ENCODE data around the gene ACP7.

ACP7 gene

DNA sequence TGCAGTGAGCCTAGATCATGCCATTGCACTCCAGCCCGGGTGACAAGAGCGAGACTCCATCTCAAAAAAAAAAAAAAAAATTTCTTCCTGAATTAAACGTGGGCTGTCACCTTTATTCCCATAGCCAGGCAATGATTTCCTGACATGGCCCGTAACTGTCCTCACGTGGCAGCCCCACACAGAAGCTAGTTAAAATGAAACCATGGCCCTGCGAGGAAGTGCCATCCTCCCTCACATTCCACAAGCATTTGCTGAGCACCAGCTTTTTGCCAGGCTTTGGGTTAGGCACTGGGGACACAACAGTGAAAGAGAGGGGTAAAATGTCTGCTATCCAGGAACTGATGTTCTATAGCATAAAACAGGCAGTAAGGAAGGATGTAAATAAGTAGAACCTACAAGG, 38.7 kb upstream of the ACP7 start:
- no peak overlapping the region for H4K91ac ChIP-seq (ENCODE audit: low read depth, low read length)
- H3K14ac ChIP-seq (ENCODE audit: low read length): no peak overlapping the region
- no peak overlapping the region for H3K4me2 ChIP-seq (ENCODE audit: low read length)
- no peak overlapping the region for H2BK12ac ChIP-seq (ENCODE audit: low read length)
- H3K79me1 ChIP-seq (ENCODE audit: low read length): no peaks in the 10 kb centered on the region
- no peak overlapping the region for H2BK5ac ChIP-seq (ENCODE audit: low read depth, low read length, poor library complexity)
- no peak overlapping the region for H3K4ac ChIP-seq (ENCODE audit: low read depth, low read length)
- H3K36me3 ChIP-seq (ENCODE audit: control insufficient read depth in 1 of 2, insufficient read depth in 2 of 2, low read length in 2 of 2): no peaks in the 10 kb centered on the region
- H3K9me3 ChIP-seq (ENCODE audit: insufficient read depth, low read depth, low read length): peaks cover 9% of the 10 kb centered on the region
- no peak overlapping the region for H2AK5ac ChIP-seq (ENCODE audit: low read length)
- no peaks in the 10 kb centered on the region for H3K27me3 ChIP-seq (ENCODE audit: insufficient read depth, low read length)
- H3K18ac ChIP-seq (ENCODE audit: low read length): no peak overlapping the region
- no peak overlapping the region for H3K23ac ChIP-seq (ENCODE audit: low read length)
- no CpG with 5 or more reads among the region's 6 CpGs for WGBS (ENCODE audit: extremely low coverage, insufficient coverage, insufficient read length)
- no peak overlapping the region for H2BK120ac ChIP-seq (ENCODE audit: insufficient read depth, low read length, poor library complexity)
- peaks cover 0 to 2% of the 10 kb centered on the region in 2 experiments for H3K4me1 ChIP-seq (ENCODE audit: control insufficient read depth in 1 of 2, insufficient read depth in 2 of 2, low read length in 2 of 2)
- H4K8ac ChIP-seq (ENCODE audit: low read depth, low read length): no peak overlapping the region
- no peak overlapping the region for H4K12ac ChIP-seq (ENCODE audit: low read depth, low read length)
- no peak overlapping the region for H3K27ac ChIP-seq (ENCODE audit: low read depth, low read length)
- H2AFZ ChIP-seq (ENCODE audit: insufficient read depth, low read length, poor library complexity): no peak overlapping the region
- DNase-seq: no peak
- no peak overlapping the region for H3K9ac ChIP-seq (ENCODE audit: low read length)
- H3K79me2 ChIP-seq (ENCODE audit: control insufficient read depth, insufficient read depth, low read length, poor library complexity): no peaks in the 10 kb centered on the region
- no peak overlapping the region for H3K4me3 ChIP-seq (ENCODE audit: low read depth, low read length)

DNA sequence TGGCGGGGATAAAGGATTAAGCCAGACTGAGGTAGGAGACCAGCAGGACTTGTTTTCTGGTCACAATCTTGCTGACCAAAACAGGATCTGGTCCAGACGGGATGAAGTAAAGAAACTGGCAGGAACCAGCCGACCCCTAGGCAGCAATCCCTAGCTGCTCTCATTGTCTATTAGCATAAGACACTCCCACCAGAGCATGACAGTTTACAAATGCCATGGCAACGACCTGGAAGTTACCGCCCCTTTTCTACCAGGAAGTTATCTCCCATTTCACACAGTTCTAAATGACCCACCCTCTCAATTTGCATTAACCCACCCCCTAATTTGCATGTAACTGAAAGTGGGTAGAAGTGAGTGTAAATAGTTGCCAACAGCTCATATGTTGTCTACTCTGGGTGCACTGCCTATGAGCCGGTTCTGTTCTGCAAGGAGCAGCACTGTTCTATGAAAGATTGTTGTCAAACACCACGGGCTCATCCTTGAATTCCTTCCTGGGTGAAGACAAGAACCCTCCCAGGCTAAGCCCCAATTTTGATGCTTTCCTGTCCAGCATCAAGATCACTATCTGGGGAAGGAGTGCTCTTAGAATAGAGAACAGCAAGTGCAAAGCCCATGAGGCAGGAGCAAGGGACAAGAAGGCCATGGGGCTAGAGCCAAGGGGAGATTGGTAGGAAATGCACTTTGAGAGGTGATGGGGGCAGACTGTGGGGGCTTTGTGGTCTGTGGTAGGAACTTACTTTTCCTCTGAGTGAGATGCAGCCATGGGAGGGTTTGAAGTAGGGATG, 37.9 kb upstream of the ACP7 start:
- Histone ChIP-seq H3K4me1 (ENCODE audit: control insufficient read depth in 1 of 2, insufficient read depth in 2 of 2, low read length in 2 of 2) (peaks cover 0 to 2% of the 10 kb centered on the region in 2 experiments), H3K9ac (ENCODE audit: low read length) (no peak overlapping the region), H3K18ac (ENCODE audit: low read length) (no peak overlapping the region), H2AK5ac (ENCODE audit: low read length) (no peak overlapping the region), H3K36me3 (ENCODE audit: control insufficient read depth in 1 of 2, insufficient read depth in 2 of 2, low read length in 2 of 2) (no peaks in the 10 kb centered on the region), H2BK12ac (ENCODE audit: low read length) (no peak overlapping the region), H3K27me3 (ENCODE audit: insufficient read depth, low read length) (no peaks in the 10 kb centered on the region), H4K8ac (ENCODE audit: low read depth, low read length) (no peak overlapping the region), H2BK120ac (ENCODE audit: insufficient read depth, low read length, poor library complexity) (no peak overlapping the region), H3K4me2 (ENCODE audit: low read length) (no peak overlapping the region), H3K27ac (ENCODE audit: low read depth, low read length) (no peak overlapping the region), H4K12ac (ENCODE audit: low read depth, low read length) (no peak overlapping the region), H3K4me3 (ENCODE audit: low read depth, low read length) (no peak overlapping the region), H2AFZ (ENCODE audit: insufficient read depth, low read length, poor library complexity) (no peak overlapping the region), H2BK5ac (ENCODE audit: low read depth, low read length, poor library complexity) (no peak overlapping the region), H3K9me3 (ENCODE audit: insufficient read depth, low read depth, low read length) (peaks cover 9% of the 10 kb centered on the region), H3K79me1 (ENCODE audit: low read length) (no peaks in the 10 kb centered on the region), H3K79me2 (ENCODE audit: control insufficient read depth, insufficient read depth, low read length, poor library complexity) (no peaks in the 10 kb centered on the region), H3K4ac (ENCODE audit: low read depth, low read length) (no peak overlapping the region), H4K91ac (ENCODE audit: low read depth, low read length) (no peak overlapping the region), H3K14ac (ENCODE audit: low read length) (no peak overlapping the region), H3K23ac (ENCODE audit: low read length) (no peak overlapping the region)
- DNase-seq: no peak
- no CpG with 5 or more reads among the region's 7 CpGs for WGBS (ENCODE audit: extremely low coverage, insufficient coverage, insufficient read length)

DNA sequence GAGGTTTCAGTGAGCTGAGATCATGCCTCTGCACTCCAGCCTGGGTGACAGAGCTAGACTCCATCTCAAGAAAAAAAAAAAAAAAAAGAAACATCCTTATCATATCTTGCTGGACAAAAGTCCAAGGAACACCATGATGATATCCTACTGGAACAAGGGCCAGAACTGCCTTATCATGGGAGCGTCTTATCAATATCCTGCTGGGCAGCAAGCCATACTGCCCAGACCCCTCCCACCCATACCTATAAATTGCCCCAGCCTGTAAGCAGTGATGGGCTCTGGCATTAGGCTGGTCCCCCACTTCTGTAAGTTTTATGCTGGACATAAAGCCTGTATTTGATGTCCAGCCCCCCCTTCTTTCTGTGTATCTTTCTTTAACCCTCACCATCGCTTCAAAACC, 37.1 kb upstream of the ACP7 start:
- H3K4me3 ChIP-seq (ENCODE audit: low read depth, low read length): no peak overlapping the region
- no peak overlapping the region for H2BK5ac ChIP-seq (ENCODE audit: low read depth, low read length, poor library complexity)
- no peaks in the 10 kb centered on the region for H3K79me2 ChIP-seq (ENCODE audit: control insufficient read depth, insufficient read depth, low read length, poor library complexity)
- no peak overlapping the region for H2BK120ac ChIP-seq (ENCODE audit: insufficient read depth, low read length, poor library complexity)
- DNase-seq: no peak
- no peak overlapping the region for H3K14ac ChIP-seq (ENCODE audit: low read length)
- peaks cover 9% of the 10 kb centered on the region for H3K9me3 ChIP-seq (ENCODE audit: insufficient read depth, low read depth, low read length)
- H3K4ac ChIP-seq (ENCODE audit: low read depth, low read length): no peak overlapping the region
- H3K36me3 ChIP-seq (ENCODE audit: control insufficient read depth in 1 of 2, insufficient read depth in 2 of 2, low read length in 2 of 2): no peaks in the 10 kb centered on the region
- no peak overlapping the region for H3K27ac ChIP-seq (ENCODE audit: low read depth, low read length)
- H3K4me1 ChIP-seq (ENCODE audit: control insufficient read depth in 1 of 2, insufficient read depth in 2 of 2, low read length in 2 of 2): peaks cover 0 to 2% of the 10 kb centered on the region in 2 experiments
- WGBS (ENCODE audit: extremely low coverage, insufficient coverage, insufficient read length): no CpG with 5 or more reads among the region's 2 CpGs
- H3K4me2 ChIP-seq (ENCODE audit: low read length): no peak overlapping the region
- H3K27me3 ChIP-seq (ENCODE audit: insufficient read depth, low read length): no peaks in the 10 kb centered on the region
- H2AK5ac ChIP-seq (ENCODE audit: low read length): no peak overlapping the region
- no peak overlapping the region for H4K12ac ChIP-seq (ENCODE audit: low read depth, low read length)
- no peak overlapping the region for H3K9ac ChIP-seq (ENCODE audit: low read length)
- no peak overlapping the region for H2AFZ ChIP-seq (ENCODE audit: insufficient read depth, low read length, poor library complexity)
- no peak overlapping the region for H2BK12ac ChIP-seq (ENCODE audit: low read length)
- H4K91ac ChIP-seq (ENCODE audit: low read depth, low read length): no peak overlapping the region
- no peak overlapping the region for H4K8ac ChIP-seq (ENCODE audit: low read depth, low read length)
- H3K18ac ChIP-seq (ENCODE audit: low read length): no peak overlapping the region
- no peak overlapping the region for H3K23ac ChIP-seq (ENCODE audit: low read length)
- no peaks in the 10 kb centered on the region for H3K79me1 ChIP-seq (ENCODE audit: low read length)

DNA sequence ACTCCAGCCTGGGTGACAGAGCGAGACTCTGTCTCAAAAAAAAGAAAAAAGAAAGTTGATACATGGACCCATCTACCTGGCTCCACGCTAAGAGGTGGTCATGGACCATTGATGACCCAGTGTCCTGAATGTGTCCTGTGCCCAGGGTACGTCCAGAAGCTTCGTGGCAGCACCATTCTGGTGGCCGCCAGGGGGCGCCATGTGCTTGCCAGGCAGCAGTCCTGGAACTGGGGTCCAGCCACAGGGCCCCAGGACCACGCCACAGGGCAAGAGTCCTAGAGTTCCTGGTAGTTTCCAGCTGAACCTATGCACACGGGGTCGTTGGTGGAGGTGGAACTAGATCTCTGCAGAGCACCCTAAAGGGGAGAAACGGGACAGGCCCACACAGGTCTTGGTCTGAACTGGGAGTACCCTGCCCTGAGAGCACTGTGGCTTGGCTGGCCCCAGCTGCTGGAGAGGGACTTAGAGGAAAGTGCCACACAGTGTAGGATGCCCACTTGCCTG, 31.9 kb upstream of the ACP7 start:
- H3K27ac ChIP-seq (ENCODE audit: low read depth, low read length): no peak overlapping the region
- H3K36me3 ChIP-seq (ENCODE audit: control insufficient read depth in 1 of 2, insufficient read depth in 2 of 2, low read length in 2 of 2): no peaks in the 10 kb centered on the region
- no peak overlapping the region for H2AFZ ChIP-seq (ENCODE audit: insufficient read depth, low read length, poor library complexity)
- no peak overlapping the region for H4K8ac ChIP-seq (ENCODE audit: low read depth, low read length)
- no peaks in the 10 kb centered on the region for H3K79me2 ChIP-seq (ENCODE audit: control insufficient read depth, insufficient read depth, low read length, poor library complexity)
- no peak overlapping the region for H2BK12ac ChIP-seq (ENCODE audit: low read length)
- no peak overlapping the region for H2BK5ac ChIP-seq (ENCODE audit: low read depth, low read length, poor library complexity)
- H4K12ac ChIP-seq (ENCODE audit: low read depth, low read length): no peak overlapping the region
- H3K9ac ChIP-seq (ENCODE audit: low read length): no peak overlapping the region
- H4K91ac ChIP-seq (ENCODE audit: low read depth, low read length): no peak overlapping the region
- DNase-seq: peak; percentile 31 to 66
- no peak overlapping the region for H2AK5ac ChIP-seq (ENCODE audit: low read length)
- WGBS (ENCODE audit: extremely low coverage, insufficient coverage, insufficient read length): no CpG with 5 or more reads among the region's 10 CpGs
- H3K4me2 ChIP-seq (ENCODE audit: low read length): no peak overlapping the region
- no peak overlapping the region for H3K14ac ChIP-seq (ENCODE audit: low read length)
- H3K4ac ChIP-seq (ENCODE audit: low read depth, low read length): no peak overlapping the region
- H3K79me1 ChIP-seq (ENCODE audit: low read length): no peaks in the 10 kb centered on the region
- H3K27me3 ChIP-seq (ENCODE audit: insufficient read depth, low read length): no peaks in the 10 kb centered on the region
- H3K4me3 ChIP-seq (ENCODE audit: low read depth, low read length): no peak overlapping the region
- no peaks in the 10 kb centered on the region for H3K4me1 ChIP-seq (ENCODE audit: control insufficient read depth in 1 of 2, insufficient read depth in 2 of 2, low read length in 2 of 2)
- no peak overlapping the region for H3K18ac ChIP-seq (ENCODE audit: low read length)
- no peak overlapping the region for H3K23ac ChIP-seq (ENCODE audit: low read length)
- peaks cover 8% of the 10 kb centered on the region for H3K9me3 ChIP-seq (ENCODE audit: insufficient read depth, low read depth, low read length)
- H2BK120ac ChIP-seq (ENCODE audit: insufficient read depth, low read length, poor library complexity): no peak overlapping the region
